Endometrium (tissue), 2 donors: ENCODE results near the gene BPTF.
"Not testable (repeated sequence)": the region's sequence is repeated elsewhere in the genome, so short reads cannot be mapped to it uniquely, and the experiment has no call there.

Source experiments
- FAIRE-seq: peaks from 2 replicates; lab custom pipeline; 2012; peaks lifted over from hg19 to GRCh38; lab: Jason Lieb, UNC
- donor health status: control.
- donor health status: control.

BPTF gene

GRCh38 chr17:68016838-68017237, 191.5 kb downstream of the BPTF start:
- FAIRE-seq, result no peak

DNA sequence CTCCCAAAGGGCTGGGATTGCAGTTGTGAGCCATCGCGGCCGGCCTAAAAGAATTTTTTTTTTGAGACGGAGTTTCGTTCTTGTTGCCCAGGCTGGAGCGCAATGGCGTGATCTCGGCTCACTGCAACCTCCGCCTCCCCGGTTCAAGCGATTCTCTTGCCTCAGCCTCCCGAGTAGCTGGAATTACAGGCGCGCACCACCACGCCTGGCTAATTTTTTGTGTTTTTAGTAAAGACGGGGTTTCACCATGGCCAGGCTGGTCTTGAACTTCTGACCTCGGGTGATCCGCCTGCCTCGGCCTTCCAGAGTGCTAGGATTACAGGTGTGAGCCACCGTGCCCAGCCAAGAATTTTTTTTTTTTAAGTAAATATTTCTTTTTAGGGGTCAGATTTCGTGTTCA, 193.2 kb downstream of the BPTF start:
- not testable (repeated sequence) for FAIRE-seq

- no peak for FAIRE-seq
These were observed 194.0 kb downstream of the BPTF start for GRCh38 chr17:68019336-68019674.

DNA sequence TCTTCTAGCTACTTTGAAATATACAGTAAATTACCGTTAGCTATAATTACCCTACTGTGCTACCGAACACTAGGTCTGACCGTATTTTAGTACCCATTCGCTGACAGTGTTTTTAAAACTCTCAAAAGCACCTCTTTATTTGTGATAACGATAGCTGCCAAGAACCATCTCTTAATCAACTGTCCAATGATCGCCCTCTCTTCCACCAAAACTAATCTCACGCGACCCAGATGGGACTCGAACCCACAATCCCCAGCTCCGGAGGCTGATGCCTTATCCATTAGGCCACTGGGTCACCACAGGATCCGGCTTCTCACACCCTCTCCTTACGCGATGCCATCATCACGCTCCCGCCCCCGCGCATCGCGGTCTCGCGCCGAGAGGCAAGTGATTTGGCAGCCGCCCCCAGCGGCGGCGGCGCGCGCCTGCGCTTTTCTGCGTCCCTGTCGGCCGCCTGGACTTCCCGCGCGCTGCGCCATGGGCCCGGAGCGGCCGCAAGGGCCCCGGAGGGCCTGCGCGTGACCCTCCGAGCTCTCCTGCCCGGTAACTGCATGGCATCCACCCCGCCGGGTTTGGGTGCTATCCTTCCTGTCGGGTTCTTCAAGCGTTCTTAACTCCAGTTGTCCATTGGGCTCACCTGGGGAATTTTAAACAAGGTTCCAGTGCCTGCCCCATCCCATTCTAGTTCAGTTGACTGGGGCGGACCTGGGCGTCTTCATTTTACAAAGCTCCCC, 194.5 kb downstream of the BPTF start:
- peak; percentile 68 for FAIRE-seq

DNA sequence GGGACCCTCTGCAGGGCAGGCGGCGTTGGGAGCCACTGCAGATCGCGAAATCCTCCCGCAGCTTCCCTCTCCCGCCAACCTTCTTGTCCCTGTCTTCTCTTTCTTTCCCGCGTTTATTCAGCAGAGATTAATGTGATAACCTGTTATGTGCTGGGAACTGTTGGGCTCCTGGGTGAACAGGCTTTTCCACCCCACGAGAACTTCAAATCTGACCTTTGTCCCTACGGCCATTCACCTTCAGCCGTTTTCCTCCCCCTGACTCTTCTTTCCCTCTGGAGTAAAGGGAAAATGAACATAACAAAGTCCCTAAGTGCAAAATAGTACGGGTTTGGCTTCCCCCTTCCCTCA, 195.1 kb downstream of the BPTF start:
- no peak for FAIRE-seq

DNA sequence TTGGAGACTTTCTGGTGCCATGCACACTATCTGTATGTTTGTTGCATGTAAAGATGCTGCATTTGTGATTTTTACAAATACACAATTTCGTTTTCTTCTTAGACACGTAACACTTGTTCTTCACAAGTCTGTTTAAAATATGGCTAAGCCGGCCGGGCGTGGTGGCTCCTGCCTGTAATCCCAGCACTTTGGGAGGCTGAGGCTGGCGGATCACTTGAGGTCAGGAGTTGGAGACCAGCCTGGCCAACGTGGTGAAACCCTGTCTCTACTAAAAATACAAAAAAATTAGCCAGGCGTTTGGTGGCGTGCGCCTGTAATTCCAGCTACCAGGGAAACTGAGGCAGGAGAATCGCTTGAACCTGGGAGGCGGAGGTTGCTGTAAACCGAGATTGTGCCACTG, 195.5 kb downstream of the BPTF start:
- not testable (repeated sequence) for FAIRE-seq

GRCh38 chr17:68021963-68022362, 196.7 kb downstream of the BPTF start:
- FAIRE-seq, result no peak

- FAIRE-seq, result not testable (repeated sequence)
These were observed 197.2 kb downstream of the BPTF start for GRCh38 chr17:68022547-68022946.

DNA sequence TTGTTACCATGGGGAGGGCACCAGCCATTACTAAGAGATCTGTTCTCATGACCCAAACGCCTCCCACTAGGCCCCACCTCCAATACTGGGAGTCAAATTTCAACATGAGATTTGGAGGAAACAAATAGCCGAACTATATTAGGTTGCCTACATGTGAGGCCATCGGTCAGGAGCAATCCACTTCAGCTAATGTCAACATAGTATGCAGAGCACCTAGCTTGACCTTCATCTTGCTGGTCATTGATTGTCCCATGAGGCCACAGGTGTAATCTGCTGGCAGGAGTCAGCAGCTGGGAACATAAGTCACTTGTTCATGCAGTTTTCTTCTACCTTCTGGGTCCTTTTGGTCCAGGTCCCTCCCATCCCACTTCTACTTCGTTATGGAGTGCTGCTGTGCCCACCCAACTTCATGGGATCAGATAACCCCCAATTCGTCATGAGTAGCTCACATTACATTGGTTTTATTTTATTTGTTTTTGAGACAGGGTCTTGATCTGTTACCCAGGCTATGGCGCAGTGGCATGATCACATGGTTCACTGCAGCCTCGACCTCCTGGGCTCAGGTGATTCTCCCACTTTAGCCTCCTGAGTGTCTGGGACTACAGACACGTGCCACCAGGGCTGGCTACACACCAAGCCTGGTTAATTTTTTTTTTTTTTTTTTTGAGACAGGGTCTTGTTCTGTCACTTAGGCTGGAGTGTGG, 204.4 kb downstream of the BPTF start:
- no peak for FAIRE-seq
